SU-DHL-6 (cell line): ENCODE results near the gene CD1B.
"Not testable (repeated sequence)": the region's sequence is repeated elsewhere in the genome, so short reads cannot be mapped to it uniquely, and the experiment has no call there.

ENCODE experiments used
- H2AFZ ChIP-seq: fragments of 200-600 bp; sonication (generic); 2 replicates; pipeline ENCODE4 v1.6.1; 2014; ENCODE audit warnings: low read depth, mild to moderate bottlenecking, moderate library complexity, mixed read lengths, antibody characterized with exemption, low read length; ENCODE audit not compliant: severe bottlenecking
- H3F3A ChIP-seq: fragments of 200-600 bp; shearing (Covaris generic); 2 replicates; pipeline ENCODE4 v1.6.0; 2016; ENCODE audit warnings: antibody characterized with exemption, mild to moderate bottlenecking; ENCODE audit not compliant: insufficient read depth
- H3K27ac ChIP-seq: fragments of 200-600 bp; sonication (generic); 2 replicates; pipeline ENCODE4 v1.5.1; 2016; ENCODE audit warnings: low read depth, mild to moderate bottlenecking, low read length, moderate library complexity, mixed read lengths
- H3K27me3 ChIP-seq: fragments of 200-600 bp; sonication (generic), shearing (Covaris generic); 2 replicates; pipeline ENCODE4 v1.6.0; 2014; ENCODE audit warnings: mild to moderate bottlenecking, low read length
- H3K36me3 ChIP-seq: fragments of 200-600 bp; sonication (generic); 2 replicates; pipeline ENCODE4 v1.6.1; 2014; ENCODE audit warnings: mild to moderate bottlenecking, low read length, mixed read lengths
- H3K4me2 ChIP-seq: fragments of 300-600, 200-600 bp; shearing (Covaris generic), sonication (generic); 2 replicates; pipeline ENCODE4 v1.6.0; 2014; ENCODE audit warnings: low read length, low read depth, mild to moderate bottlenecking; ENCODE audit not compliant: poor library complexity, severe bottlenecking
- H3K4me3 ChIP-seq: fragments of 200-600 bp; sonication (generic); 2 replicates; pipeline ENCODE4 v1.5.1; 2014; ENCODE audit warnings: antibody characterized with exemption, low read length, mild to moderate bottlenecking, mixed read lengths; ENCODE audit not compliant: insufficient read depth, poor library complexity, severe bottlenecking
- H3K79me2 ChIP-seq: fragments of 200-600 bp; sonication (generic); 2 replicates; pipeline ENCODE4 v1.6.1; 2014; ENCODE audit warnings: mild to moderate bottlenecking, low read length, moderate library complexity; ENCODE audit not compliant: insufficient read depth
- H3K9ac ChIP-seq: fragments of 200-600 bp; sonication (generic); 2 replicates; pipeline ENCODE4 v1.7.0; 2014; ENCODE audit warnings: mild to moderate bottlenecking, low read length
- H3K9me2 ChIP-seq: fragments of 200-600 bp; sonication (generic); replicated peaks from 2 replicates; pipeline ENCODE4 v1.6.1; 2014; ENCODE audit warnings: low read length; ENCODE audit not compliant: insufficient read depth
- H3K9me3 ChIP-seq: fragments of 200-600 bp; sonication (generic); 2 replicates; pipeline ENCODE4 v1.6.1; 2014; ENCODE audit warnings: low read length, mixed read lengths; ENCODE audit not compliant: insufficient read depth
- H4K20me1 ChIP-seq: fragments of 200-600 bp; sonication (generic); 2 replicates; pipeline ENCODE4 v1.6.1; 2014; ENCODE audit warnings: low read depth, mild to moderate bottlenecking, antibody characterized with exemption, low read length, moderate library complexity, mixed read lengths
- CTCF ChIP-seq: fragments of 200-600 bp; sonication (generic); IDR thresholded peaks from one replicate; pipeline ENCODE4 v1.5.1; 2017; ENCODE audit warnings: antibody characterized with exemption, mild to moderate bottlenecking, low read length, moderate library complexity; ENCODE audit not compliant: insufficient read depth, poor library complexity, severe bottlenecking
- EZH2phosphoT487 ChIP-seq: fragments of 200-600 bp; sonication (generic), shearing (Covaris generic); conservative IDR thresholded peaks from 2 replicates; pipeline ENCODE4 v1.6.1; 2018; ENCODE audit warnings: mild to moderate bottlenecking, antibody characterized with exemption, low read length, moderate library complexity, mixed read lengths

Gene CD1B

DNA sequence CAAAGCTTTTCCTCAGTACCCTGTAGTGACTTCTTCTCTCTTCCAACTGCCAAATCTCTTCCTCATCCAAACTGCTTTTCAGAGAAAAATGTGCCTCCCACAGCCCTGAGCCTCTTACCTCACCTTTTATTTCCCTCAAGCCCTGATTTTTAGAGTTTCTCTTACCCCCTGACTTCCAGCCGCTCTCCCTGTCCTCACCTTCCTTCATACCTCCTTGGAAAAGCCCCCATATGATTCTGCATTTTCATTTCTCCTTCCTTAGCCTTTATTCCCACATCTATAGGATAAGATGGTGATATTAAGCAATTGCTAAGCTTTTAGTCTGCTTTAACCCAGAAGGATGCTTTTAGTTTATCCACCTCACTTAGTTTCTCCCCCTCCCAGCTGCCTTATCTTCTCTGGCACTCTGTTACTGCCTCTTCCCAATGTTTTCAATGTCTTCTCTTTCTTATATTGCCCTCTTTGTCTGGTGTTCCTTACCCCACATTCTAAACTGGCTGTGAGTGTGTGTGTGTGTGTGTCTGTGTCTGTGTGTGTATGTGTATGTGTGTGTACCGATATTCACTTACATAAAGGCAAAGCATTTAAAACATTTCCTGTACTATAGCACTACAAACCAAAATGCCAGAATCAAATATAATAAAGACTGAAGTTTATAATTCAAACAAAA is at the start of gene CD1B:
CD1B (minus strand) TSS at position 51 of the 670 bp plus-strand sequence. CDS start 108 bp downstream, outside the sequence.
- TF ChIP-seq EZH2phosphoT487 (no peak), CTCF (no peak)
- no peaks in the 10 kb centered on the region for H3K27me3 ChIP-seq

GRCh38 chr1:158374860-158375259 is 43.5 kb upstream of the CD1B start:
- Histone ChIP-seq H3K27ac (no peak overlapping the region), H3K4me2 (no peak overlapping the region), H3K9ac (no peak overlapping the region), H3F3A (no peaks in the 10 kb centered on the region), H3K27me3 (no peaks in the 10 kb centered on the region), H2AFZ (no peak overlapping the region), H3K79me2 (no peaks in the 10 kb centered on the region), H3K9me3 (no peaks in the 10 kb centered on the region), H3K4me3 (no peak overlapping the region), H4K20me1 (no peaks in the 10 kb centered on the region), H3K9me2 (no peaks in the 10 kb centered on the region), H3K36me3 (no peaks in the 10 kb centered on the region)
- TF ChIP-seq CTCF (no peak), EZH2phosphoT487 (no peak)

More for the DNA sequence above, at the start of gene CD1B:
- Histone ChIP-seq H3F3A (no peaks in the 10 kb centered on the region), H3K4me3 (no peak within 1 kb of the TSS), H2AFZ (no peak within 1 kb of the TSS), H4K20me1 (no peaks in the 10 kb centered on the region), H3K9me2 (no peaks in the 10 kb centered on the region), H3K9me3 (no peaks in the 10 kb centered on the region), H3K4me2 (no peak within 1 kb of the TSS), H3K27ac (no peak within 1 kb of the TSS), H3K36me3 (no peaks in the 10 kb centered on the region), H3K79me2 (no peaks in the 10 kb centered on the region), H3K9ac (no peak within 1 kb of the TSS)

DNA sequence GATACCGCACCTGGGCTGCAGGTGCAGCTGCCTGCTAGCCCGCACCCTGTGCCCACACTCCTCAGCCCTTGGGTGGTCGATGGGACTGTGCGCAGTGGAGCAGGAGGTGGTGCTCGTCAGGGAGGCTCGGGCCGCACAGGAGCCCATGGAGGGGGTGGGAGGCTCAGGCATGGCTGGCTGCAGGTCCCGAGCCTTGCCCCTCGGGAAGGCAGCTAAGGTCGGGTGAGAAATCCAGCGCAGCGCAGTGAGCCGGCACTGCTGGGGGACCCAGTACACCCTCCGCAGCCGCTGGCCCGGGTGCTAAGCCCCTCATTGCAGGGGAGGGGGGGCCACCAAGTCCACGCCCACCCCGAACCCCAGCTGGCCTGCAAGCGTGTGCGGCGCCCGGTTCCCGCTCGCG is 42.8 kb upstream of the CD1B start:
- not testable (repeated sequence) for H2AFZ ChIP-seq, H3K9ac ChIP-seq, H3K9me3 ChIP-seq, H3K36me3 ChIP-seq, H3K79me2 ChIP-seq, H3K27me3 ChIP-seq, H3F3A ChIP-seq, H3K9me2 ChIP-seq, H4K20me1 ChIP-seq, H3K4me3 ChIP-seq, H3K4me2 ChIP-seq, H3K27ac ChIP-seq

DNA sequence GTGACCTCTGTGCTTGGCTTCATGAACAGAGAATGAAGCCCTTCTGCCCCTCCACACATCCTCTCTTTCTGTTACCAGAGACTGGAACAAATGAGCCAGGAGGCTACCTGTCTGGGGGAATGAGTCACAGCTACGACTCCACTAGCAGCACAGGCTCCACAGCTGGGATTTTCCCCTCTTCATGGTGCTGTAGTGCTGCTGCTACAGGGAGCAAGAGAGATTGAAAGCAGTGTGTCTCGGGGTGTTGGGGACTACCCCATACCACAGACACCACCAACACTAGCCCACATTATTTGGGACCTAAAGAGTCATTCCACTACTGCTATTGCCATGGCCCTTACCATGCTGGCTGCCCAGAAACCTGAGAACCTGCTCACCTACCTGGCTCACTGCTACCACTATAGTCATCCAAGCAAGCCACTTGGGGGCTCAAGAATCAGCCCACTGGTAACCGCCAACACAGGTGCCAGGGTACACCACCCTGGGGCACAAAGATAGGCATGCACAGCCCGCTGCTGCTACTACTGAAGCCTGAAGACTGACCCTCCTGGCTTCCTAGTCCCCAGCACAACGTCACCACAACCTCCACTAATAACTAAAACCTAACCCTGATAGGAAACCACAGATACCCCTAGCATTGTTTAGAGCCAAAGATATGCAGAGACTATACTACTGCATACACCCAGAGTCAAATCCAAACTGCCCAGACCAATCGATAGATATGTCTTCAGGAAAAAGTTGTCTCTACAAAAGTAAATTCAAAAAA is 40.0 kb upstream of the CD1B start:
- no peaks in the 10 kb centered on the region for H3K79me2 ChIP-seq
- H3K27me3 ChIP-seq = no peaks in the 10 kb centered on the region
- TF ChIP-seq EZH2phosphoT487 (no peak), CTCF (no peak)
- no peak overlapping the region for H2AFZ ChIP-seq
- H3K4me3 ChIP-seq = no peak overlapping the region
- no peak overlapping the region for H3K27ac ChIP-seq
- H3K9ac ChIP-seq = no peak overlapping the region
- H3K9me2 ChIP-seq = no peaks in the 10 kb centered on the region
- no peak overlapping the region for H3K4me2 ChIP-seq
- no peaks in the 10 kb centered on the region for H4K20me1 ChIP-seq
- H3F3A ChIP-seq = no peaks in the 10 kb centered on the region
- no peaks in the 10 kb centered on the region for H3K9me3 ChIP-seq
- H3K36me3 ChIP-seq = no peaks in the 10 kb centered on the region
